ENCODE measurements around the gene RBP5.

DNA sequence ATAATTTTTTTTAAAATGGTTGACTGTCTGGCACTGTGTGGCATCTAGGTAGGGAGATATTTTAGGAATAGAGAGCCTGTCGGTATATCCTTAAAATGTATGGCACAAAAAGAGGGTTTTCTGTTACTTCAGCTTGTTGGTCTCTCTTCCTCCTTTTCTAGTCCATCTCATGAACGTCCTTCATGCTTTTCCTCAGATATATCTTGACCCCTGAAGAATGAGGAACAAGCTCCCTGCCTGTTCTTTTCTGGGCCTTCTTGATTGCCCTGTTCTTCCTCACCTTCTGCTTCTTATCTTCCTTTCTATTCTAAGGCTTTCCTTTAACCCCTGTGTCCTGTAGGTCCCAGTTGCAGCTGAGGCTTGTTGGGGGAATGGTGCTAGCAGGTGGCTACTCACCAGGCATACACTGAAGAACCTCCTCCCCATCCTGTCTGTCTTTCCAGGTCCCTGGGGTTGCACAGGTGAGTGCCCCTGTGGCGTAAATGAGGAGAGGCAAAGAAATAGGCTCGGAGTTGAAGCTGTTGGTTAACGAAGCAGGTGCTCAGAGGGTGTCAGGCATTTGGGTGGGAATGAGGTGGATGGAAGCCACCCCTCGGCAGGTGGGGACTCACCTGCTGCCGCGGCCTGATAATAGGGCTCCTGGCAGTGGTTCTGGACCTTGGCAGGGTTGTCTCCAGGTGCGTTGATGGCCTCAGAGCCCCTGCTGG is 29.2 kb downstream of the RBP5 start:
- no peak for TF ChIP-seq POLR2AphosphoS5 (IDR thresholded peaks at IDR 0.05)
- TF ChIP-seq CTCF (IDR thresholded peaks at IDR 0.05): no peak
- no peak for TF ChIP-seq EP300 (IDR thresholded peaks at IDR 0.05)
- no peak for TF ChIP-seq POLR2A (IDR thresholded peaks at IDR 0.05; ENCODE audit: low read depth)

Data from esophagus muscularis mucosa (tissue), 4 donors.